Ammon's horn (tissue), 1 donor: ENCODE data around the gene FAM209A.
"Not testable (repeated sequence)": the region's sequence is repeated elsewhere in the genome, so short reads cannot be mapped to it uniquely, and the experiment has no call there.

Experiments
- DNase-seq: peaks from one replicate; pipeline ENCODE4 v3.0.0-alpha.2; 2016; ENCODE audit warnings: low spot score

Gene FAM209A, protein sequence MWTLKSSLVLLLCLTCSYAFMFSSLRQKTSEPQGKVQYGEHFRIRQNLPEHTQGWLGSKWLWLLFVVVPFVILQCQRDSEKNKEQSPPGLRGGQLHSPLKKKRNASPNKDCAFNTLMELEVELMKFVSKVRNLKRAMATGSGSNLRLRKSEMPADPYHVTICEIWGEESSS

DNA sequence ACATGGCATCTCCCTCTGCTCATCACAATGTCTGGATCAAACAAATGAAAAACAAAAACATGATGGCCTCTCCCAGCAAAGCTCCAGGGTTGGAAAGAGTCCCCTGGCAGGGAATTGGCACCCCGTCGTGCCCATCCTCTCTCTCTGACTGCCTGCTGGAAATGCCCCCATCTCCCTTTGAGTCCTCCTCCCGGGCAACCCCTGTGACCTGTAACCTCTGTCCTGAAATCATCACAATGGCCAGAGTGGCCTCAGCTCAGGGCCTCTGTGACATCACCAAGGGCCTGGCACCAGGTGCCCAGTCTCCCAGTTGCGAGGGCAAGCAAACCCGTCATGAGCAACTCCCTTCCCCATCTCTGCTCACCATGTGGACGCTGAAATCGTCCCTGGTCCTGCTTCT is at the start of gene FAM209A:
TSS of gene FAM209A (plus strand) at position 301 of the 400 bp plus-strand sequence. CDS start at position 366, 65 bp downstream.
- DNase-seq, result not testable (repeated sequence)

DNA sequence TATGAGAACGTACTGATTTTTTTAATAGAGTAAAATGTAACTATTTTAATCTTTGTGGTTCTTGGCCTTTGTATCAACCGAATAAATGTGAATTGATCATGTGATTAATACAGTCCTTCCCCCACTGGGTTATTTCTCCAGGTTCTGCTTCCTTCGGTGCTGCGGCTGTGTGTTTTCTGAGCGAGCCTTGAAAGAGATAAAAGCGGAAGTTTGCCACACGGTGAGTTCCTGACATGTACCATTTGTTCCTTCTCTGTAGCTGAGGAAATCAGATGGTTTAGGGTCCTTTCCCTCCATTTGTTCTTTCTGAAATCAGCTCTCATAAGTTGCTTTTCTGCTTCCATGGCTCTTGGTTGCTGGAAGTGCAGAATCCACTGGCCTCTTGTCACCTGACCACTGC is 40.6 kb upstream of the FAM209A start:
- DNase-seq, result peak; percentile 61

DNA sequence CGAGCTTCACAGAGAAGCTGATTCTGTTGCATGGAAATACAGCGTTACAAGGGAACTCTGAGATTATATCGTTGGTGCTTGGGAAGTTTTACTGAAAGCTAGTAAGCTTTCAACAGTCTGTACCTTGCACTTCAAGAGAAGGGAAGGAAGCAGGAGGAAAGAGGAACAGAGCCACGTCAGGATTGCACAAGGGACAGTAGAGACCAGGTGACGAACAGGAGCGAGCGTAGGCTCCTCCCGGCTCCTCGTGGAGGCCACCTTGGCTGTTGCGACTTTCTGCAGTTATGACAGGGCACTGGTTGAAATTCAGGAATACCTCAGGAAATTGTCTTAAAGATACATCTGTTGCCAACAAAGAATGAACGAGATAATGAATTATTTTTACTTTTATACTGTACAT is 37.3 kb upstream of the FAM209A start:
- DNase-seq, result peak; percentile 53

DNA sequence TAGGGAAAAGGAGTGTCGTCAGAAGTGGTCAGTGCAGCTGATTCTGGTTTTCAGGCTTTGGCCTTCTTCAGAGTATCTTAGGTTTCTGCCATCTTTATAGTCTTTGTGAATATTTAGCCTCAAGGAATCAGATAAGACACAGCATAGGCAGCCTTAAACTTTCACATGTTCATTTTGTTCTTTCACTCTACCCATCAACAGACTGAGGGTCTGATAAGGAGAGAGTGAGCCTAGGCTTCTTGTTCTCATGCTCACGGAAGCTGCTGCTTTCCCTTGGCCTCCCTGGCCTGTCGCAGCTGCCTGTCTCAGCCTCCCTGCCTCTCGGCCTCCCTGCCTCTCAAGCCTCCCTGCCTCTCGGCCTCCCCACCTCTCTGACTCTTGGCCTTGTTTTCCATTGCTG is 36.0 kb upstream of the FAM209A start:
- DNase-seq, result no peak

DNA sequence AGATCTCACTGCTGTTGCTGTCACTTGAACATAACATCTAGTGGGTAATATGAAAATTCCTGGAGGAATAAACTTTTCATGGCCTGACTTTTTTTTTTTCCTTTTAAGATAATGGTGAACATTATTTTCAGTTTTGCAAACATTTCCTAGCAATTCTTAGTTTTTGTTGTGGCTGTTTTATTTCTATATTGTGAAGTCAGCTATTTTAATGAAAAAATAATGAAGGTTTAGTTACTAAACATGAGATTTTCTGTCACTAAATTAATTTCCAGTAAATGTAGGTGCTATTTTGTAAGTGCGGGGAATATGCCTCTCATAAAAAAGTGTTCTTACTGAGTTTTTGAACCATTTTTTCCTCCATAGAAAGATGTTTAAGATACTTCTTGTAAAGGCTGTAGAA is 23.4 kb upstream of the FAM209A start:
- DNase-seq, result no peak

DNA sequence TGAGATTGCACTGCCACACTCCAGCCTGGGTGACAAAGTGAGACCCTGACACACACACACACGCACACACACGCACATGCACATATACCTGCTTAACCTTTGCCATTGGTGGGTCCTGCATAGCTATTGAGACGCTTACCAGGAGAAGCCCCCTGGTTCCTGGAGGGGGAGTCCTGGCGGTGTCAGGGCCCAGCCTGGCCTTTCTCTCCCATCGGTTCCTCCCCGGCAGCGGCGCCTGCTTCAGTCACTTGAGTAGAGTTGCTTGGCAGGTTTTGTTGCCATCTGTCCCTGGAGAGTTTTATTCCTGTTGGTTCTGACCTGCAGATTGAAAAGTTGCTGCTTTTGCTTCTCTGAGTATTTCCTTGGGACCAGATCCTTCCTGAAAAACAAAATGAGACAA is 20.6 kb upstream of the FAM209A start:
- DNase-seq, result no peak

DNA sequence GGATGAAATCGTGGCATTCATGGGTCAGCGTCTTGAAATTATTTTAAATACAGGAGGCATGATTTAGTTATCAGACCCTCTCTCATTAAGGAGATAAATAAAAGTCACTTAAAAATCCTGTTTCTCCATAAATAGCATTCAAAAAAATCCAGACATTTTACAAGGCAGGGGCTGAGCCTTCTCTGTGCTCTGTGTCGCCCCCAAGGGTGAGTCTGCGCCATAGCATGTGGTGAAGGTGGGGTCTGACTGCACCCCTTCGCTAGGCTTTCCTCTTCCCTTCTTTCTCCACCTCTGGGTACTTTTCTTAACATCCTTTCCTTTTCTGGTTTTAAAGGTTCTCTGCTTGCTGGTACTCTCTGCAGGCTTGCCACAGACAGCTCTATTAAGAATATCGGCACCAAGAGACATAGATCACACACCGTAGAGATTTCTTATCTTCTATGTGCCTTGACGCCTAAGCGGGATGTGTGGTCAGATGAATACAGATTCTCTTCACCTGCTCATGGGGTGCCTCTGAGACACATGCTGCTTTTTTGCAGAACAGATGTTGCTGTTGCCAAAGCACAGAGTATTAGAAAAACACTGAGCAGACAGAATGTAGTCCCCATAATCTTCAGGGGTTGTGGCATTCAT is 20.1 kb upstream of the FAM209A start:
- DNase-seq, result no peak

DNA sequence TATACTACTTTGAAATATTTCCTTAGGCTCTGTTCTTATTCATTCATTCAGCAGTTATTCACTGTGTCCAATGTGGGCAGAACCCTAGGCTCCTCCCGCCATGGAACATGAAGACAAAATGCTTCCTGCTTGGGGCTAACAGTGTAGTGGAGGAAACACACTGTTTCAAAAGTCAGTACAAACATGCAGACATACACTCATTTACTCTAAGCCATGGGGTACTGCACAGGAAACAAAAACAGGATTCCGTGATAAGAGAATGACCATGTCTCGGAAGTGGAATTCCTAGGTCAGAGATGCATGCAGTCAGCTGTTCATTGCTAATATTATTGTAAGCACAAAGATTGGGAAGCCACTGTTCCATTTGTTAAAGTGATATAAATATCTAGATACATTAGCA is 18.4 kb upstream of the FAM209A start:
- no peak for DNase-seq

DNA sequence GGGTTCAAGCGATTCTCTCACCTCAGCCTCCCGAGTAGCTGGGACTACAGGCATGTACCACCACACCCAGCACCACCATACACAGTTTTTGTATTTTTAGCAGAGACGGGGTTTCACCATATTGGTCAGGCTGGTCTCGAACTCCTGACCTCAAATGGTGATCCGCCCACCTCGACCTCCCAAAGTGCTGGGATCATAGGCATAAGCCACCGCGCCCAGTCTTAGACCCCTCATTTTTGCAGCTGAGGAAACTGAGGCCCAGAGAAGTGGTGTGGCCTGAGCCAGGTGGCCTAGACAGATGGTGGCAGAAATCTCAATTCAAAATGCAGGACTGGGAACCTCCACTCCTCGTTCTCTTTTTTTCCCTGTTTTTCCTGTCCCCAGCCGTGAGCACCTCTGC is 12.6 kb upstream of the FAM209A start:
- no peak for DNase-seq

DNA sequence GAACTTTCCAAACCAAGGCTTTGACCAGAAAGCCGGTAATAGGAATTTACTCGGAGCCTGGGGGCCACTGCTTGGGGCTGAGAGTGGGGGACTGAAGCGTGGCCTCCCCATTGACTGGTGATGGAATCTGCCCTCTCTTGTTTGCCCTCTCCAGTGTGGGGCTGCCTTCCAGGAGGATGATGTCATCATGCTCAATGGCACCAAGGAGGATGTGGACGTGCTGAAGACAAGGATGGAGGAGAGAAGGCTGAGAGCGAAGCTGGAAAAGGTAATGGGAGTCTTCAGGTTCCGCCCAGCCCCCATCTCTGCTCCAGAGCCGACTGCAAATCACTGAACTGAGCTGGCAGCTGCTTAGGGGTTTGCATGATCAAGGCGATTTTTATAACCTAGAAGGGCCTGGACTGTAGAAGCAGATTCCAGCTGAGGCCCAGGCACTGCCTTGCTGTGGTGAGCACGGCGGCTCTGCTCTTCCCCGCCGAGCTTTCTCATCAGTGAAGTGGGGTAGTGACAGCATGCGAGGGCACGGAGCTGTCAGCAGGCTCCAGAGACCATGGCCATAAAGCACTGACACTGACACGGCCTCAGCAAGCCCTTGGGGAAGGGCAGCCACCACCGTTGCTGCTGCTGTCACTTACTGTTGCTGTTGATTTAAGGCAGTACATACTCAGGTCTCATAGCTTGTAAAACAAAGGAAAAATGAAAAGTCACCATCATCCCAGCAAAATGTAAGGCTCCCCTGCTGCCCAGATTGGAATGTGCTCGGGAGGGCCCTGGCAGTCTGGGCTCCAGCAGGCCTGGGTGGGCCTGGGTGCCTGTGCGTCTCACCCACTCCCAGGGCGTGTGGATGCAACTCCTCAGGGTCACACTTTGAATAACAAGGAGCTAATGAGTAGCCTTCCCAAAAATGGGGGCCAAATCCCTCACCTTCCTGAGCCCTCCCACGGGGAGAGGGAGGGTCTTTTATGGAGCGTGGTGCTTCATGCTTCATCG is 11.1 kb upstream of the FAM209A start:
- no peak for DNase-seq

DNA sequence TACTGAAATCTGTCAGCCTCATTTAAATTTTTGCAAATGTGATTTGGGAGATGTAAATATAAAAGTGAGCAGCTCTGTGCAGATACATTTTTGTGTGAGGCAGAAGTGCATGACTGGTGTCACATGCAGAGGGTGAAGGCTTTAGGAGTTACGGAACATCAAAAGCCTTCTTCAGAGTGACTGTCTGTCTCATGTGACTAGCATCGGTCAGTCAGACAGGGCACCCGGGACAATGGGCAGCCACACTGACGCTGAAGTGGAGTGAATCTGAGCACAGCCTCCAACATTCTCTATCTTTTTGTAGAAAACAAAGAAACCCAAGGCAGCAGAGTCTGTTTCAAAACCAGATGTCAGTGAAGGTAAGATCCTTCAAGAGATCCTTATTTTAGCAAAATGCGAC is 7.9 kb upstream of the FAM209A start:
- DNase-seq, result peak; percentile 73

DNA sequence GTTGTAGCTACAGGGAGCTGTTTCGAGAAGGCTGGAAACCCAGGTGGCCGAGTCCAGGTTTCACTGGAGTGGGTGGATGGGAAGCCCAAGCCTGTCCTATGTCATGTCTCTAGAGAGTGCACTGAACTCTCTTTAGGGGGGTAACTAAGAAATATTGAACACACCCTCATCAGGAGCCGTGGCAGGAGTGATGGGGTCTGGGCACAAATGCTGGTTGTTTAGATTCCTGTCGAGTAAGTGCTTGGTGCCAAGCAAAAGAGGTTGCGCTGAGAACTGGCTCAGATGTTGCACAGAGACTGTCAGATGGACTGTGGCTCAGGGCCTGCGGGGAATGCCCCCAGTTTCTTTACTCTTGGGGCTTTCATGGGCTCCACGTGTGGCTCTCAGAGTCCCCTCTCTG is 7.3 kb upstream of the FAM209A start:
- no peak for DNase-seq

DNA sequence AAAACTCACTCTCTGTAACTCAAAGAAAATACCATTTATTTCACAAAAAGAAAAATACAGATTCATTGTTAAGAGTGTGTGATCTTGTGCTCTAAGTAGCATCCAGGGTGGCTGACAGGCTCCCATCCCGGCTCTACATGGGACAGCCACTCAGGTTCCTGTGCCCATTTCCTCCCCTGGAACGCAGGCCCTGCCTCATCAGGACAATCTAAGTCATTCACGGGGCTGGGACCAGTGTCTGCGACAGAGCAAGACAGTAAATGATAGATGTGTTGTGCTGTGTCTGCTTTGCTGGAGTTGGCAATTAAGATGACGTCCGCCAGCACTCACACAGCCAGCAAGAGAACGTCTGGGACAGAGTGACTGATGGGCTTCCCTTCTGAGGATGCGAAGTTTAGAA is 6.9 kb upstream of the FAM209A start:
- DNase-seq, result no peak

DNA sequence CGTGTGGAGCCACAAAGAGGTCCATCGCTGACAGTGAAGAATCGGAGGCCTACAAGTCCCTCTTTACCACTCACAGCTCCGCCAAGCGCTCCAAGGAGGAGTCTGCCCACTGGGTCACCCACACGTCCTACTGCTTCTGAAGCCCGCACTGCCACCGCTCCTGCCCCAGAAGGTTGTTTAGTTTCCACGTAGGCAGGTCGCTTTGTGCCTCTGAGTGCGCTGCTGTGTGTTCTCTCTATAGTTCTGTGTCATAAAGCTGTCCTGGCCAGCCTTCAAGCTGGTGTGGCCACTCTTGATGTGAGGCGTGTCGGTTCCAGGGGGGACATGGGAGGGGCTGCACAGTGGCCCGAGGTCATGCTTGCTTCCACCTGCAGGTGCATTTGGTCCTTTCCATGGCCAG is 6.4 kb upstream of the FAM209A start:
- DNase-seq, result no peak

DNA sequence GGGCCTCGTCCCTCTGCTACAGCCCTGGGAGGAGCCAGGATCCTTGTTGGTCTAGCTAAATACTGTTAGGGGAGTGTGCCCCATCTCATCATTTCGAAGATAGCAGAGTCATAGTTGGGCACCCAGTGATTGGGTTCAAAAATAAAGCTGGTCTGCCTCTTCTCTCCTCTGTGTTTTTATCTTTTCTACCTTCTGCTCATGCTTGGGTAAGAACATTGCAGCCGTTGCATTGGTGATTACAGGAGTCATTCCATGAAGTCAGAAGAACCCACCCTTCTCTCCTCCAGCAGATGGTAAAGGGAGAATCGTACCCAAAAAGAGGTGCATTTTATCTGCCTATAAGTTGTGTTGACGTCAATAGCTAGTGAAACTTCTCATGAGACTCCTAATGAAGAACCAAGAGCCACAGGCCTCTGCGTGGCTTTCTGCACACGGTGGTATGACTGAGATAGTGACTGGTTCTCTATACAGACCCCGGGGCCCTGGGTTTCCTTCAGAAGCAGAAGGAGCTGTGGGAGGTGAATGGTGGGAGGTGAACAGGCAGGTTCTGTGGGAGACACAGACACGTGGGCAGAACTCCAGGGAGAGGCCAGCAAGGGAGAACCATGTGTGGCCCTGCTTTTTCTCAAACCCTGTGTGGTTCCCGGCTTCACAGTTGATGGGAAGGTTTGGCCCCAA is 5.7 kb upstream of the FAM209A start:
- DNase-seq, result no peak

DNA sequence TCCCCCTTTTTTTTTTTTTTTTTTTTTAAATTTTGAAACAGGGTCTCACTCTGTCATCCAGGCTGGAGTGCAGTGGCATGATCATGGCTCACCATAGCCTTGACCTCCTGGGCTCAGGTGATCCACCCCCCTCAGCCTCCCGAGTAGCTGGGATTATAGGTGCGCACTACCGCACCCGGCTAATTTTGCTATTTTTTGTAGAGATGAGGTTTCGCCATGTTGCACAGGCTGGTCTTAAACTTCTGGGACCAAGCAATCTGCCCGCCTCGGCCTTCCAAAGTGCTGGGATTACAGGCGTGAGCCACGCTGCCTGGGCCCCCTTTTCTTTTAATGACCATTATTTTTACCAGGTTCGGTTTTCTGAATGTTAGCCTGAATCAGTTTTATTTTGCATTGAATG is 5.0 kb upstream of the FAM209A start:
- no peak for DNase-seq

DNA sequence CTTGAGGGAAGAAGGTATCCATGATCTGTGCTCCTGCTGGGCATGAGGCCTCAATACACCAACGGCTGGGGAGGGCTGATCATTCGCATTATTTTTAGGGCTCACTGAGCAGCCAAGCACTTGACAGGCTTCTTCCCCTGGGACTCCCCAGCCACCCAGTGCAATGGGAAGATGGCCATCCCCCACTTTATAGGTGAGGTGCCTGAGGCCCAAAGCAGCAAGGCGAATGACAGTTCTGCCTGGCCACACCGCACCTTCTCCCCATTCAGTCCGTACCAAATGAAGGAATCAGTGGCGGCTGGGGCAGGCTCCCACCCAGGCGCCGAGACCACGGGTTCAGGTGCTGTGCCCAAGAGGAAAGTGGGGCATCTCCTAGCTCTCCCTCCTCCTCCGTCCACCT is 4.4 kb upstream of the FAM209A start:
- no peak for DNase-seq

DNA sequence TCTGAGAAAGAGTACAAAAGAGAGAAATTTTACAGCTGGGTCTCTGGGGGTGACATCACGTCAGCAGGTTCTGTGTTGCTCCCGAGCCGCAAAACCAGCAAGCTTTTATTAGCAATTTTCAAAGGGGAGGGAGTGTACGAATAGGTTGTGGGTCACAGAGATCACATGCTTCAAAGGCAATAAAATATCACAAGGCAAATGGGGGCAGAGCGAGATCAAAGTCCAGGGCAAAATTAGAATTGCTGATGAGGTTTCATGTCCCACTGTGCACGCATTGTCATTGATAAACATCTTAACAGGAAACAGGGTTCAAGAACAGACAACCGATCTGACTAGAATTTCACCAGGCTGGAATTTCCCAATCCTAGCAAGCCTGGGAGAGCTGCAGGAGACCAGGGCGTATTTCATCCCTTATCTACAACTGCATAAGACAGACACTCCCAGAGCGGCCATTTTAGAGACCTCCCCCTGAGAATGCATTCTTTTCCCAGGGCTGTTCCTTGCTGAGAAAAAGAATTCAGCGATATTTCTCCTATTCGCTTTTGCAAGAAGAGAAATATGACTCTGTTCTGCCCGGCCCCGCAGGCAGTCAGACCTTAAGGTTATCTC is 3.7 kb upstream of the FAM209A start:
- not testable (repeated sequence) for DNase-seq

DNA sequence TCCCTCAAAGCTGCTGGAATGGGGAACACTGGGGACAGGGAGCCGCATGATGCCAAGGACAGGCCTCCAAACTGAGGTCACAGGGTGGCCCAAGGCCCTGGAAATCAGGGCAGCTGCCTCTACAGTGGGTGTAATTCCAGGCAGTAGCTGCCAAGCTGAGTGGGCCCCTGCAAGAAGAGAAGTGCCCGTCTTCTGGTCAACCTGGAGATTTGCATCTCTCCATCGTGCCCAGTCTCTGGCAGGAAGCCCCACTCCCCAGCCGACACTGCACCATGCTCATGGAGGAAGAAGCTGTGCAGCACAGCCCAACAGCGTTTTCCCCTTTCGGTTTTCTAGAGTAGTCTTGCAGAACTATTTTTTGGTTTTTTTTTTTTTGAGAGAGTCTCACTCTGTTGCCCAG is 2.2 kb upstream of the FAM209A start:
- DNase-seq, result no peak

DNA sequence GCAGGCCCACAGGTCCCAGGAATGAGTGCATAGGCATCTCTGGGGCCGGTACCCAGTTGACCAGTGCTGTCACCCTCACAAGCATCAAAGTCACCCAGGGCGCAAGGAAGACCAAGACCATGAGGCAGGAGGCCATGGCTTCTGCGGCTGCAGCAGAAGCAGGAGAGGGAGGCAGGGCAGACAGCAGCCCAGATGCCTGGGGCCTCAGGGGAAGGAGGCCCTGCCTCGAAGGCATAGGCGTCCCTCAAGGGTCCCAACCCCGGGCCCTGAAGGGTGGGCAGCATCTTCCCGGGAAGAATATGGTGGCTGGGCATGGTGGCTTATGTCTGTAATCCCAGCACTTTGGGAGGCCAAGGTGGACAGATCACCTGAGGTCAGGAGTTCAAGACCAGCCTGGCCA is 3.0 kb downstream of the FAM209A start:
- no peak for DNase-seq

DNA sequence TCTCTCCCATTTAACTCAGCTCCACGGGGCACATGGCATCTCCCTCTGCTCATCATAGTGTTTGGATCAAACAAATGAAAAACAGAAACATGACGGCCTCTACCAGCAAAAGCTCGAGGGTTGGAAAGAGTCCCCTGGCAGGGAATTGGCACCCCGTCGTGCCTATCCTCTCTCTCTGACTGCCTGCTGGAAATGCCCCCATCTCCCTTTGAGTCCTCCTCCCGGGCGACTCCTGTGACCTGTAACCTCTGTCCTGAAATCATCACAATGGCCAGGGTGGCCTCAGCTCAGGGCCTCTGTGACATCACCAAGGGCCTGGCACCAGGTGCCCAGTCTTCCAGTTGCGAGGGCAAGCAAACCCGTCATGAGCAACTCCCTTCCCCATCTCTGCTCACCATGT is 8.4 kb downstream of the FAM209A start, which contains the start of gene FAM209B:
TSS of gene FAM209B (plus strand) at position 301 of the 400 bp plus-strand sequence. CDS start at position 397, 96 bp downstream.
- not testable (repeated sequence) for DNase-seq

DNA sequence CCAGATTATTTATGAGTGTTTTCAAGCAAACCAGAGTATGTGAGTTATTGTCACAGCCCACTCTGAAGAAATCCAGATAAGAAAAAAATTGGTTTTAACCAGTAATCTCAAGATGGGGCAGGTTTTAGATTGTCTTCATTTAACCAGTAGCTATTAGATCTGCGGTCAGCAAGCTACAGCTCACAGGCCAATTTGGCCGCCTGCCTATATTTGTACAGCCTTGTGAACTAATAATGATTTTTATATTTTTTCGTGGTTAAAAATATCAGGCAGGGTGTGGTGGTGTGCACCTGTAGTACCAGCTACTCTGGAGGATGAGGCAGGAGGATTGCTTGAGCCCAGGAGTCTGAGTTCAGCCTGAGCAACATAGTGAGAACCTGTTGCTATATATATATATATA is 13.5 kb downstream of the FAM209A start:
- DNase-seq, result no peak
